NCI-H1417 (cell line): ENCODE results near the gene XRN1.

ENCODE experiments used
- DNase-seq, 3 experiments: peaks; one replicate each; lab custom pipeline; 2025; lab: John Stamatoyannopoulos, UW

Gene XRN1

GRCh38 chr3:142272200-142272891 is 175.5 kb downstream of the XRN1 start:
- DNase-seq: no peak

GRCh38 chr3:142270407-142270806 is 177.4 kb downstream of the XRN1 start:
- no peak for DNase-seq

GRCh38 chr3:142269767-142270166 is 178.1 kb downstream of the XRN1 start:
- no peak for DNase-seq

- DNase-seq: no peak
Measured at GRCh38 chr3:142268426-142268825, 179.4 kb downstream of the XRN1 start.

GRCh38 chr3:142267269-142267668 is 180.6 kb downstream of the XRN1 start:
- no peak for DNase-seq

- peak in 1 of 3 experiments; percentile 12 for DNase-seq
Measured at GRCh38 chr3:142263112-142263511, 184.7 kb downstream of the XRN1 start.

GRCh38 chr3:142259359-142259758 is 188.5 kb downstream of the XRN1 start:
- no peak for DNase-seq

GRCh38 chr3:142256712-142257333 is 191.0 kb downstream of the XRN1 start:
- DNase-seq: no peak
